Esophagus squamous epithelium (tissue), 4 donors: Measurements from ENCODE around the gene HOXB6.

Experiments used
- POLR2A ChIP-seq, 4 donors: fragments of 450-650 bp; IDR thresholded peaks; one replicate each; pipeline ENCODE4 v1.6.1; 2017; ENCODE audit warnings: antibody characterized with exemption in 4 of 4, mild to moderate bottlenecking in 4 of 4, moderate library complexity in 3 of 4
- TF ChIP-seq, protein P1 (sequence below), 6 experiments: fragments of 450-650 bp in 4 of 6; fragments of 200-600 bp in 2 of 6; sonication (generic) in 2 of 6; IDR thresholded peaks; one replicate each; pipeline ENCODE4 v1.5.1; 2016 to 2019; ENCODE audit warnings: antibody characterized with exemption in 6 of 6, mild to moderate bottlenecking in 4 of 6, moderate library complexity in 4 of 6

DNA sequence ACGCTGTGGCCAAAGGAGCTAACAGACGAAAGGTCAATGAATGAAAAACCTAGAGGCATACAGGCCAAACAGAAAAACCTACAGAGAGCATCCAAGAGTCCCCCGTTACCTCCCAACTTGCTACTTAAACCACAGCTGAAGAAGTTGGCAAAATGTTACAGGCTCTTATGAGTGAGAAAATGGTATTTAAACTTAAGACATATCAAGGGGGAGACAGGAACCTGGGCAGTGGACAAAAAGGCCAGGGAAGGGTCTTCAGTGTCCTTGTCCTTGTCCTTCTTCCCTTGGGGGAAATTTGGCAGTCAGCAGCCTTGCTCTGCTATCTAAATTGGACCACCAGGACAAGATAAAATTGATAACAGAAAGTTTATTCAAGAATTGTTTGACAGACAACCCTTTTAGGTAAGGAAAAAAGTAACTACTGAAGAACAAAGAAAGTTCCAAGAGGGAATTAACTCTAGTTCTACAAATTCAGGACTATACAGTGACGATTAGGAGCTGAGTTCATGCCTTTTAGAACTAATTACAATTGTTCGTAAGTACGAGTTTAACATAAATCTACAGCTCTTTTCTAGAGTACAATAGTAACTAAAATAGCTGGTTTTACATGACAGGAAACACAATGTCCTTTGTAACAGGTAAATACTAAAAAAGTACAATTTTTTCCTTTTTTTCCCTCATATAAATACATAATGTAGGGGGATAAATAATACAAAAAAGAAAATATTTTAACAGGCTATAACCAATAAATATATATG, 56.1 kb downstream of the HOXB6 start:
- TF ChIP-seq, protein P1, sequence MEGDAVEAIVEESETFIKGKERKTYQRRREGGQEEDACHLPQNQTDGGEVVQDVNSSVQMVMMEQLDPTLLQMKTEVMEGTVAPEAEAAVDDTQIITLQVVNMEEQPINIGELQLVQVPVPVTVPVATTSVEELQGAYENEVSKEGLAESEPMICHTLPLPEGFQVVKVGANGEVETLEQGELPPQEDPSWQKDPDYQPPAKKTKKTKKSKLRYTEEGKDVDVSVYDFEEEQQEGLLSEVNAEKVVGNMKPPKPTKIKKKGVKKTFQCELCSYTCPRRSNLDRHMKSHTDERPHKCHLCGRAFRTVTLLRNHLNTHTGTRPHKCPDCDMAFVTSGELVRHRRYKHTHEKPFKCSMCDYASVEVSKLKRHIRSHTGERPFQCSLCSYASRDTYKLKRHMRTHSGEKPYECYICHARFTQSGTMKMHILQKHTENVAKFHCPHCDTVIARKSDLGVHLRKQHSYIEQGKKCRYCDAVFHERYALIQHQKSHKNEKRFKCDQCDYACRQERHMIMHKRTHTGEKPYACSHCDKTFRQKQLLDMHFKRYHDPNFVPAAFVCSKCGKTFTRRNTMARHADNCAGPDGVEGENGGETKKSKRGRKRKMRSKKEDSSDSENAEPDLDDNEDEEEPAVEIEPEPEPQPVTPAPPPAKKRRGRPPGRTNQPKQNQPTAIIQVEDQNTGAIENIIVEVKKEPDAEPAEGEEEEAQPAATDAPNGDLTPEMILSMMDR (IDR thresholded peaks at IDR 0.05), result no peak
- TF ChIP-seq POLR2A (IDR thresholded peaks at IDR 0.05), result no peak
